ENCODE results near the gene REXO1. TPM values are rescaled to one million over a fixed set of nuclear protein-coding genes. Genes with fewer than 3 reads are reported as not detected.

The REXO1 gene
- total and polyA plus RNA-seq, 9 of the 15 experiments (the other 6 are each of a cell fraction or from before 2014, with no cell fraction given), result 0.04 to 63.3 (median 15.8) TPM

DNA sequence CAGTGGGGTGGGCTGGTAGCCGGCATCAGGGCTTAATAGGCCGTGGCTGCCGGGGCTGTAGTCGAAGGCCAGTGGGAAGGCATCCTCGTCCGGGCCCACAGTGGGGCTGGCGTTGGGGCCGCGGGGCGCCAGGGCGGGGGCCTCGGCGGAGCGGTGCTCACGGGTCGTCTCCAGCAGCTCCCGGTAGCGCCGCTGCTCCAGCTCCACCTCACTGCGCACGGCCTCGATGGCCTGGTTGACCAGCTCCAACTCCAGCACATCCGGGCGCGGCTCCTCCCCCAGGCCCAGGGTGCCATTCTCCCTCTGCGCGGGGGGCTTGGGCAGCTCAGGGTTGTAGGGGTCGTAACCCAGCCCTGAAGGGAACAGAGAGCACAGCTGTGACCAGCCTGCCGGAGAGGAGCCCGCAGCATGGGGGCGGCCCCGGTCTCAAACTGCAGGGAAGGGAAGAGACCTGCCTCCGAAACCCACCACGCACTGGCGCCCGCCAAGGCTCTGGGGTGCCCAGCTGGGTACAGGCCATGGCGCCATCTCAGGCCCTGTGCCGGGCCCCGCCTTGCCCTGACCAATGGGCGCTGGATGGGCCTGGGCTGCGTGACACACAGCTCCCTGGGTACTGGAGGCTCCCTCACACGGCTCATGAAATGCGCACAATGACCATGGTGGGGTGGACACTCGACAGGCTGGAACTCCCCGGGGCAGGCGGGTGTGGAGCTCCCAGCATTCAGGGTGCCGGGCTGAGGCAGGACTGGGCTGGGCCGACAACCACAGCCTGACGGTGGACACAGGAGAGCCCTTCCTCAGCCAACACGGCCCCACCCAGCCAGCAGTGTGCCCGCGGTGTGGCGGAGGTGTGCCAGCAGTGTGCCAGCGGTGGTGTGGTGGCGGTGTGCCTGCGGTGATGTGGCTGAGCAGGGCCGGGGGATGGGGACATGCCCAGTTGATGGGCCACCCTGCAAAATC, 19.7 kb downstream of the REXO1 start:
- Histone ChIP-seq H3K27me3 (ENCODE audit: control insufficient read depth in 2 of 2, insufficient read depth in 2 of 2, low read length in 2 of 2) (no peaks in the 10 kb centered on the region), H3K9me3 (replicated peaks; ENCODE audit: control insufficient read depth, insufficient read depth, low read depth, low read length) (no peaks in the 10 kb centered on the region), H2AFZ (ENCODE audit: low read depth, low read length) (no peak overlapping the region), H3K27ac (ENCODE audit: extremely low read depth, low read depth, low read length) (no peak overlapping the region), H3K79me2 (ENCODE audit: control insufficient read depth, insufficient read depth, low read length) (peaks cover 67% of the 10 kb centered on the region), H3K4me1 (replicated peaks in 1 of 2; ENCODE audit: control insufficient read depth in 2 of 2, insufficient read depth in 2 of 2, low read length in 2 of 2) (peaks cover 11 to 63% of the 10 kb centered on the region in 2 experiments), H3K36me3 (ENCODE audit: control insufficient read depth, insufficient read depth, low read length) (peaks cover 72% of the 10 kb centered on the region; the same call in 2 of the 3 replicates), H3K9ac (ENCODE audit: insufficient read depth in 1 of 2, low read depth in 2 of 2, low read length in 2 of 2) (peak overlapping the region in 1 of 2 experiments; percentile 46; a peak in 1 of 4 replicates), H3K9me1 (ENCODE audit: control insufficient read depth, insufficient read depth, low read length) (no peaks in the 10 kb centered on the region), H3K4me2 (ENCODE audit: insufficient read depth, low read length) (no peak overlapping the region), H4K20me1 (replicated peaks; ENCODE audit: control insufficient read depth, insufficient read depth, low read length) (no peaks in the 10 kb centered on the region), H3K4me3 (no peak overlapping the region)
- no peak for FAIRE-seq
- no peak for DNase-seq (ENCODE audit: extremely low read depth in 1 of 4, low spot score in 3 of 4)
- CTCF ChIA-PET (ENCODE audit: low intra/inter-chr PET ratio), result no interaction called here
- TF ChIP-seq HNRNPL (IDR thresholded peaks at IDR 0.05; ENCODE audit: low read depth, low read length), result peak; percentile 51; the same call in 1 of the 2 replicates
- TF ChIP-seq, protein P1, sequence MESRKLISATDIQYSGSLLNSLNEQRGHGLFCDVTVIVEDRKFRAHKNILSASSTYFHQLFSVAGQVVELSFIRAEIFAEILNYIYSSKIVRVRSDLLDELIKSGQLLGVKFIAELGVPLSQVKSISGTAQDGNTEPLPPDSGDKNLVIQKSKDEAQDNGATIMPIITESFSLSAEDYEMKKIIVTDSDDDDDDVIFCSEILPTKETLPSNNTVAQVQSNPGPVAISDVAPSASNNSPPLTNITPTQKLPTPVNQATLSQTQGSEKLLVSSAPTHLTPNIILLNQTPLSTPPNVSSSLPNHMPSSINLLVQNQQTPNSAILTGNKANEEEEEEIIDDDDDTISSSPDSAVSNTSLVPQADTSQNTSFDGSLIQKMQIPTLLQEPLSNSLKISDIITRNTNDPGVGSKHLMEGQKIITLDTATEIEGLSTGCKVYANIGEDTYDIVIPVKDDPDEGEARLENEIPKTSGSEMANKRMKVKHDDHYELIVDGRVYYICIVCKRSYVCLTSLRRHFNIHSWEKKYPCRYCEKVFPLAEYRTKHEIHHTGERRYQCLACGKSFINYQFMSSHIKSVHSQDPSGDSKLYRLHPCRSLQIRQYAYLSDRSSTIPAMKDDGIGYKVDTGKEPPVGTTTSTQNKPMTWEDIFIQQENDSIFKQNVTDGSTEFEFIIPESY (CRISPR knock-in tag; IDR thresholded peaks at IDR 0.05), result peak; percentile 66; the same call in 1 of the 2 replicates
- TF ChIP-seq RBFOX2 (IDR thresholded peaks at IDR 0.05; ENCODE audit: low read depth, low read length), result peak; percentile 41
- TF ChIP-seq SIN3A (IDR thresholded peaks at IDR 0.05; ENCODE audit: borderline replicate concordance in 2 of 2, control insufficient read depth in 1 of 2, low read depth in 2 of 2, low read length in 2 of 2), result no peak
- TF ChIP-seq POLR2G (IDR thresholded peaks at IDR 0.05; ENCODE audit: low read depth, low read length), result peak; percentile 59
- no peak for TF ChIP-seq STAG1 (CRISPR knock-in tag; IDR thresholded peaks at IDR 0.05; ENCODE audit: borderline replicate concordance)
- intact Hi-C loops (cut with micrococcal nuclease) (no loop called here), in situ Hi-C loops (cut with MboI) (no loop called here)
- ATAC-seq, result no peak
- POLR2A ChIA-PET, result interaction anchor here (0.6 to 3.7 kb wide), 4 partner anchors 9 to 60 kb away, joined by 3 to 27 read pairs (median 6); no protein-coding TSS in a partner anchor
- BruUV-seq (replicated peaks), result no TSS peak
- 96% methylated on average over 24 of the region's 57 CpGs for WGBS (ENCODE audit: insufficient coverage, low coverage, missing lambda C conversion rate)

Measured in K562 (cell line).